NCI-H345 (cell line): ENCODE data around the gene CTDSP1.

Experiments
- DNase-seq: peaks from one replicate; lab custom pipeline; 2025; lab: John Stamatoyannopoulos, UW

The CTDSP1 gene

DNA sequence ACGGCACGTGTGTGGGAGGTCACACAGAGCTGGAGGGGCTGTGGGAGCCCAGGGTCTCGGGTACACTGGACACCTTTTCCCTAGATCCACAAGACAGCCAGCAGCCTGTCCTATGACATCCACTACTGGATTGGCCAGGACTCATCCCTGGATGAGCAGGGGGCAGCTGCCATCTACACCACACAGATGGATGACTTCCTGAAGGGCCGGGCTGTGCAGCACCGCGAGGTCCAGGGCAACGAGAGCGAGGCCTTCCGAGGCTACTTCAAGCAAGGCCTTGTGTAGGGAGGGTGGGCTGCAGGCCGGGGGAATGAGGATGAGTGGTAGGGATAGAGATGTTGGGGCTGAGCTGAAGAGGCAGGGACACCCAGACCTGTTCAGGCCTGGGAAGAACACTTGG, 25.9 kb downstream of the CTDSP1 start:
- DNase-seq, result no peak

DNA sequence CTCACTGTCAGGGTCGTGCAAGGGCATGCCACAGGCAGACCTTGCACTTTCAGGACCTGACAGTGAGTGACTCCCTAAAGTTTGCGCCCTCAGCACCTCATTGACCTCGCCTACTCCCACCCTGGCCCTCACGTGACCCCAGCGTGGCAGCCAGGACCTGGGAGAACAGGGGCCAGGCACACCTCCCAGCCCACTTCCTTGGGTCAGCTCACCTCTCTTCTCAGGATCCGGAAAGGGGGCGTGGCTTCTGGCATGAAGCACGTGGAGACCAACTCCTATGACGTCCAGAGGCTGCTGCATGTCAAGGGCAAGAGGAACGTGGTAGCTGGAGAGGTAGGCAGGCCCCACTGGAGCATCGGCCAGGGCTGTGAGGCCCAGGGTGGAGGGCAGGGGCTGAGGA, 28.1 kb downstream of the CTDSP1 start:
- DNase-seq, result no peak

DNA sequence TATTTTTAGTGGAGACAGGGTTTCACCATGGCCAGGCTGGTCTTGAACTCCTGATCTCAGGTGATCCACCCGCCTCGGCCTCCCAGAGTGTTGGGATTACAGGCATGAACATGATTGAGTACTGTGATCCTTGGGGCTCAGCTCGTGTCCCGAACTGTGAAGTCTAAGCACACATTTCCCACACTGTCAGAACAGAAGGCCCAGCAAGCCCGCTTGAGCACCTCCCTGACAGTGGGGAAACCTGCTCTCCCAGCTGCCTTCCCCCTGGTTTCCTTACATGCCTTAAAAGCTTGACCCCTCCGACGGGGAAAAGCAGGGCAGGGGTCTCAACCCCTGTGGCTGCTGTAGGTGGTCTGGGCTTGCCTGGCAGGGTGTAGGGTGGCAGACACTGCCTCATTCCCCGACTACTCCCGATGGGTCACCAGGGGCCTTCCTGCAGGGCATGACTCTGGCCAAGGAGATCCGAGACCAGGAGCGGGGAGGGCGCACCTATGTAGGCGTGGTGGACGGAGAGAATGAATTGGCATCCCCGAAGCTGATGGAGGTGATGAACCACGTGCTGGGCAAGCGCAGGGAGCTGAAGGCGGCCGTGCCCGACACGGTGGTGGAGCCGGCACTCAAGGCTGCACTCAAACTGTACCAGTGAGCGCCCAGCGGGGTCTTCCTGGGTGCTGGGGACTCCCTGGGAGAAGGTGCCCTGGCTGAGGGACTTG, 29.3 kb downstream of the CTDSP1 start:
- no peak for DNase-seq

DNA sequence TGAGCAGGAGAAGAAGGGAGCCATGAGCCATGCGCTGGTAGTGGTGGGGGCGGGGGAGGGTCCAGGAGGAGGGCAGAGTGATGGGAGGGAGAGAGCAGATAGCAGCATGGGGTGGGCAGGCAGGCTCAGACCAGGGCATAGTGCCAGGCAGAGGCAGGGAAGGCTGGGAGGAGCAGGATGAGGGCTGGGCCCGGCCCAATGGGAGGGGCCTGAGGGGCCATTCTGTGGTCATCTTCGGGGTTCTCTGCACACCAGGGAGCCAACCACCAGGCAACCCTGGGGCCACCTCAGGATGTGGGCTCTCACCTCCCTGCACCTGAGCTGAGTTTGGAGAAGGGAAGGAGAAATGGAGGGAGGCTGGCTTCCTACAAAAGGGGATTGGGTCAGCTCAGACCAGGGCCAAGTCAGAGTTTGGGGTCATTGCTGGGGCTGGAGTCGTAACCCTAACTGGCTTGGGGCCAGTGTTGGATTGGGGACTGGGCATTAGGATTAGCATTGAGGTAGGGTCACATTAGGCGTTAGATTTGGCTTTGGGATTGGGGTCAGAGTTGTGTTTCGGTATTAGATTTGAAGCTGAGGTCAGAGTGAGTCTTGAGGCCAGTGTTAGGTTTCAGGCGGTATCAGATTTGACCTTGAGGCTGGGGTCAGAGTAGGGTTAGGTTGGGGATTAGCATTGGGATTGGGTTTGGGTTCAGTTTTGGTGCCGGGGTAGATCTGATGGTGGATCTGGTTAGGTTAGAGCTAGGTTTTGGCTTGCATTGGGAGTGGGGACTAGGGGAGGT, 30.4 kb downstream of the CTDSP1 start:
- DNase-seq, result no peak

DNA sequence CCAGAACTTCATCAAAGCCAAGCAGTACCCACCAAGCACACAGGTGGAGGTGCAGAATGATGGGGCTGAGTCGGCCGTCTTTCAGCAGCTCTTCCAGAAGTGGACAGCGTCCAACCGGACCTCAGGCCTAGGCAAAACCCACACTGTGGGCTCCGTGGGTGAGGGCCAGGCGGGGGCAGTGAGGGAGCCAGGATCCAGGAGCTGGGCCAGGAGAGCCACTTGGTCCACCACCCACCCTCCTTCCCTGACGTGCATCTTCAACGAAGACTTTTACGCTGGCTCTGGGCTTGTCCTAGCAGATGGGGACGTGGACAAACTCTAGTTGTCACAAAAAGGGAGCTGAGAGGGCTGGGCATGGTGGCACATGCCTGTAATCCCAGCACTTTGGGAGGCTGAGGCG, 31.1 kb downstream of the CTDSP1 start:
- DNase-seq, result no peak

DNA sequence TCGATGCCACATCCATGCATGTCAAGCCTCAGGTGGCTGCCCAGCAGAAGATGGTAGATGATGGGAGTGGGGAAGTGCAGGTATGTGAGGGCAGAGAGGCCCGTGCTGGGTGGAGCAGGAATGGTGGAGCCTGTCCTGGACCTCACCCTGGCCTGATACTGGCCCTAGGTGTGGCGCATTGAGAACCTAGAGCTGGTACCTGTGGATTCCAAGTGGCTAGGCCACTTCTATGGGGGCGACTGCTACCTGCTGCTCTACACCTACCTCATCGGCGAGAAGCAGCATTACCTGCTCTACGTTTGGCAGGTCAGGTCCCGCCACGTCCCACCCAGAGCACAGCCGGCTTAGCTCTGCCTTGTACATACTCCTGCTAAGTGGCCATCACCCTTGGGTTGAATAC, 32.2 kb downstream of the CTDSP1 start:
- no peak for DNase-seq

DNA sequence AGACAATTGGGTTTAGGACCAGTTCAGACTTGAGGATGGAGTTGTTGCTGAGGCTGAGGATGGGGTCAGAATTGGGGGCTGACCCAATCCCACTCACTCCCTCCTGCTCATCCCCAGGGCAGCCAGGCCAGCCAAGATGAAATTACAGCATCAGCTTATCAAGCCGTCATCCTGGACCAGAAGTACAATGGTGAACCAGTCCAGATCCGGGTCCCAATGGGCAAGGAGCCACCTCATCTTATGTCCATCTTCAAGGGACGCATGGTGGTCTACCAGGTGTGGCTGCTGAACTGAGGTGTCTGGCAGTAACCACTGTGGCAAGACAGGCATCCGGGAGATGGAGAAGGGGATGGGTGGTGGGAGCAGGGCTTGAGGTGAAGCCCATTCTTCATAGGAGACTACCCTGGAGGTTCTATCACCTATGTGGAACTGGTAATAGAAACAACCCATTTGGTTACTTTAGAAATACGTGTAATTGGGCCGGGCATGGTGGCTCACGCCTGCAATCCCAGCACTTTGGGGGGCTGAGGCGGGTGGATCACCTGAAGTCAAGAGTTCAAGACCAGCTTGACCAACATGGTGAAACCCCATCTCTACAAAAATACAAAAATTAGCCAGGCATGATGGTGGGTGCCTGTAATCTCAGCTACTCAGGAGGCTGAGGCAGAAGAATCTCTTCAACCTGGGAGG, 33.2 kb downstream of the CTDSP1 start:
- DNase-seq, result no peak

DNA sequence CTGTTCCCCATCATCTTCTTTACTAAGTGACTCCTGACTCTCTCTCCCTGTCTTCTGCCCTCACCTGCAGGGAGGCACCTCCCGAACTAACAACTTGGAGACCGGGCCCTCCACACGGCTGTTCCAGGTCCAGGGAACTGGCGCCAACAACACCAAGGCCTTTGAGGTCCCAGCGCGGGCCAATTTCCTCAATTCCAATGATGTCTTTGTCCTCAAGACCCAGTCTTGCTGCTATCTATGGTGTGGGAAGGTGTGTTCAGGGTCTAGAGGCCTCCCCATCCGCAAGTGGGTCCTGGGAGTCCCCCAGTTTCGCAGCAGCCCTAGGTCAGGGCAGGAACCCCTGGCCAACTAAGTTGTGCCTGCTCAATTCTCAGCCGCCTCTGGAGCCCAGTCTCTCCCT, 34.8 kb downstream of the CTDSP1 start:
- no peak for DNase-seq

DNA sequence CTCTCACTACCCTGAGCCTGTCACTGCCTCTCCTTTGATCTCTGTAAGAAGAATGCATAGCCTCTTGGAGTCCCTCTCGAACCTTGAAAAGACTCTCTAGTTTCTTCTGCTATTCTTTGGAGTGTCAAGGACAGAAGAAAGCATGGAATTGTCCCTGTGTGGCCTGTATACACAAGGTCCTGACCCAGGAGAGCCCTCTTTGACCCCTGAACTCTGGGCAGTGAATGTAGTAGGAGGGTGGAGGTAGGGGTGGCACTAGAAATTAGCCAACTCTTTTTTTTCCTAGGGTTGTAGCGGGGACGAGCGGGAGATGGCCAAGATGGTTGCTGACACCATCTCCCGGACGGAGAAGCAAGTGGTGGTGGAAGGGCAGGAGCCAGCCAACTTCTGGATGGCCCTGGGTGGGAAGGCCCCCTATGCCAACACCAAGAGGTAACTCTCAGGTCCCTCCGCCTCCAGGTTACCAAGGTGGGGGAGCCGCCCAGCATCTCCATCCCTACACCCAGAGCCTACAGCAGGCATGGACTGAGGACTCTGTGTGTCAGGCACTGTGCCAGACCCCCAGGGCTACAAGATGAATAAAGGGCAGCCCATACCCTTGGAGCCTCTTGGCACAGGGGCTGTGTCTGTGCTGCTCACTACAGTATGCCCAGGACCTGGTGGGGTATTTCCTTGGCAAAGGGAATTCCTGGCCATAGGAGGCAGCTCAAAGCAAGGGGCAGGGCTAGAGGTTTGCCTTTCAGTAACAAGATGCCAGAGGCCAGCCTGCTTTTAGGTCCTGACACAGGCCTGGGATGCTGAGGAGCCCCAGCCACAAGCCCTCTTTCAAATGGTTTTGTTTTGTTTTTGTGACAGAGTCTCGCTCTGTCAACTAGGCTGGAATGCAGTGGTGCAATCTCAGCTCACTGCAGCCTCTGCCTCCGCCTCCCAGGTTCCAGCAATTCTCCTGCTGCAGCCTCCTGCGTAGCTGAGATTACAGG, 35.6 kb downstream of the CTDSP1 start:
- no peak for DNase-seq

DNA sequence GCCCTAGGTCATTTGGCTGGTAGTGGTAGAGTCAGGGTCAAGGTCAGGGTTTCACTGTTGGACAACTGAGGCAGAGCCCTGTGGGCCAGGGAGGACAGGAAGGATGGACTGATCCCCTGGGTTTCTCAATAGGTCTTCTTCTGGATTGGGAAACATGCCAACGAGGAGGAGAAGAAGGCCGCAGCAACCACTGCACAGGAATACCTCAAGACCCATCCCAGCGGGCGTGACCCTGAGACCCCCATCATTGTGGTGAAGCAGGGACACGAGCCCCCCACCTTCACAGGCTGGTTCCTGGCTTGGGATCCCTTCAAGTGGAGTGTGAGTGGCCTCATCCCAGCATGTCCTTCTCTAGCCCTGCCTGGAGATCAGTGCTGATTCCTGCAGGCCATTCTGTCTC, 37.3 kb downstream of the CTDSP1 start:
- no peak for DNase-seq

DNA sequence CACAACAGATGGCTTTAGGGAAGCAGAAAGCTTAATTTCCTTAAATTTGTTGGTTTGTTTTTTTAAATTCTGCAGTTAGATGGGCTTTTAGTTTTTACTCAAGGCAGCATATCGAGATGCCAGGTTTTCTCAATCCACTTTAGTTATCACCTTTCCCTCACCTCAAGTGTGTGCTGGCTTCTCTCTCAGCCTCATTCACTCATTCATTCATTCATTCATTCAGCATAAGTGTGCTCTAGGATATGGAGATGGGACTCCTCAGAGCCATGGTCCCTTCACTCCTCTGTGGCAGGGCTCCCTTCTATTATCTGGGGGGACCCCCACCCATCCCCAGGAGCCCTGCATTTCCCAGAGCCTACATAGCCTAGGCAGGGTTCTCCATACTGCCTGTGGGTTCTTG, 38.3 kb downstream of the CTDSP1 start:
- DNase-seq, result no peak

DNA sequence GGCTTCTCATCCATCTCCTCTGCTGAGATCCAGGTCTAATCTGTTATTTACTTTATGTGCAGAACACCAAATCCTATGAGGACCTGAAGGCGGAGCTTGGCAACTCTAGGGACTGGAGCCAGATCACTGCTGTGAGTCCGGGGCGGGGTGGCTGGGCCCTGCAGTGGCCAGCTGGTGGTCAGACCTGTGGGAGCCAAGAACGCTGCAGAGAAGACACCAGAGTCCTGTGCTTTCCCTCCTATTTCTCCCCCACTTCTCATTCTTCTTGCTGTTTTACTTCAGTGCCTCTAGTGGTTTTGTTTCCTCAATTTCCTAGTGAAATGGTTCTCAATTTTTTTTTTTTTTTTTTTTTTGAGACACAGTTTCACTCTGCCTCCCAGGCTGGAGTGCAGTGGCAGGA, 38.9 kb downstream of the CTDSP1 start:
- no peak for DNase-seq

DNA sequence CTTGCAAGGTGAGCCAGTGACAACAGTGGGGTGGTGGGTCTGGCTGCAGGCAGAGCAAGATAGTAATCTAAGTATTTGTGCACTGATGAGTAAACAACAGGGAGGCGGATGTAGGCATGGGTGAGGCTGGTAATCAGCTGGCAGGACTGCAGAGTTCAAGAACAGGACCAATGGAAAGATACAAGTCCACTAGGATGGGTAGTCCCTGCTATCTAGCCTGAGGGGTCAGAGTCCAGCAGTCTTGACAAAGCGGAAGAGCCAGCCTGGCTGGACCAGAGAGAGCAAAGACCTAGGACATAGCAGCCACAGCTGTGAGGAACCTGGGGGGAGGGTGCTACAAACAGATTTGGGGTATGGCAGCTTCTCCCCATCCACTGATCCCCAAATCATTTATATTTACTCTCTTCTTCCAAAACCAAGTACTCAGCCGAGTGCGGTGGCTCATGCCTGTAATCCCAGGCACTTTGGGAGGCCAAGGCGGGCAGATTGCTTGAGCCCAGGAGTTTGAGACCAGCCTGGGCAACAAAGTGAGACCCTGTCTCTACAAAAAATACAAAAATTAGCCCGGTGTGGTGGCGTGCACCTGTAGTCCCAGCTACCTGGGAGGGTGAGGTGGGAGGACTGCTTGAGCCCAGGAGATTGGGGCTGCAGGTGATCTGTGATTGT, 45.2 kb downstream of the CTDSP1 start:
- DNase-seq, result no peak

DNA sequence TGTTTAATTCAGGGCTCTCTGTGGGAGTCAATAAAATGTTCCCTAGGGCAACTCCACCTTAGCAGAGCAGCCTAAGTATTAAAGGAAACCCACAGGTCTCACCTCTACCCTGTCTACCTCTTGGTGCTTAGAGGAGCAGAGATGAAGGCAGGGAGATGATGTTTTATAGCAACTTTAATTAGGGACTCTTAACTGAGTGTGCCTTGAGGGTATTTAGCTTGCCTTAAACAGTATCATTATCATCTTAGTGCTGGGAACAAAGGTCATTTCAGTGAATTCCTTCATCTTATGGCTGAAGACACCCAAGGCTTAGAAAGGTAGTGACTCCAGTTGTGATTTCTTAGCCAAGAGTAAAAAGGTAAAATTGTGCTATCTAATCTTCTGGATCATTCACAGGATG, 45.9 kb downstream of the CTDSP1 start:
- DNase-seq, result no peak

DNA sequence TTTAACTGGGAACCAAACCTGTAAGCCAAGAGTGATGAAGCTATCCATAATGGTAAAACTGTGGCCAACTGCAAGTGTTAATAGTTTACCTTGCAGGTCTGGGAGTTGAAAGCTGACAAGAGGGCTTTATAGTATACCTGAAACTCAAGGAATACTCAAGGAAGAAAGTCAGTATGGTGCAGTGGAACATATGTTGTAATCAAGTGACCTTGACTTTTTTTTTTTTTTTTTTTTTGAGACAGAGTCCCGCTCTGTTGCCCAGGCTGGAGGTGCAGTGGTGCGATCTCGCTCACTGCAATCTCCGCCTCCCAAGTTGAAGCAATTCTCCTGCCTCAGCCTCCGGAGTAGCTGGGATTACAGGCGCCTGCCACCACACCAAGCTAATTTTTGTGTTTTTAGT, 46.9 kb downstream of the CTDSP1 start:
- DNase-seq, result no peak

DNA sequence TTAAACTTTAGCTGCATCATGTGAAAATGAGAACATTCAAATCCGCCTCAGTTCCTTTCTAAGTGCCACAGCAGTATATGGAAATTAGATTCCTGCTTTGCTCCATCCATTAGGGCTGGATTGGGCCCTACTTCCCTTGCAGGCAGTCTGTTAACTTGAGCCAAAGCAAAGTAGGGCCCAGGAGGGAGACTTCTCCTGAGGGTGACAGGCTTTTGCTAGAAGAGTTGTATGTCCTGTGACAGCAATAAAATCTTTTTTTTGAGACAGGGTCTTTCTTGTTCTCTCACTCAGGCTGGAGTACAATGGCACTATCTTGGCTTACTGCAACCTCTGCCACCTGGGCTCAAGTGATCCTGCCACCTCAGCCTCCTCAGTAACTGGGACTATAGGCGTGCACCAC, 47.4 kb downstream of the CTDSP1 start:
- DNase-seq, result no peak

DNA sequence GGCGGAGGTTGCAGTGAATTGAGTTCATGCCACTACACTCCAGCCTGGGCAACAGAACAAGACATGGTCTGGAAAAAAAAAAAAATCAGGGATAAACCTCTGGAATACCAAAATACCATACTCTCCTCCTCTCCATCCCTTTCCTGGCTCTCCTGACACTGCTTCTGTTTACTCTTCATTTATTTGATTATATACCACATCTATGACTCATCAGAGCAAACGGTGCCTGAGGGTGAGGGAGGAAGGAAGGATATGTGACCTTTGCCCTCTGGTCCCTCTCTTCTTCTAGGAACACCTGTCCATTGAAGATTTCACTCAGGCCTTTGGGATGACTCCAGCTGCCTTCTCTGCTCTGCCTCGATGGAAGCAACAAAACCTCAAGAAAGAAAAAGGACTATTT, 49.3 kb downstream of the CTDSP1 start:
- no peak for DNase-seq

DNA sequence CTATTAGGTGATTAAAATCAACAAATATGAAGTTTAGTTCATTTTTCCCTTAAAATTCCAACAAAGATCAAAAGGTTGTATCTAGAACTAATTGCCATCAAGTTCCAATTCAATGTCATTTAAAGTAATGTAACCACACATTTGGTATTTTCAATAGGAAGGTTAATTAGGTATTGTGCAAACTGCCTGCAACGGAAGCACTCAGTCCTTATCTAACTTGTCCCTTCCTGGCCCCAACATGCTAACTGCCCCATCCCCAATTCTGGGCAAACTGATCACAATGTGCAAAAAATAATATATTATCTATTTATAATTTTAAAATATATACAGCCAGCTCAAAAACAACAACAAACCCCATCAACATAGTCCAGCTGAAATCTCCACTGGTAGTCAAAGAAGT, 52.4 kb downstream of the CTDSP1 start:
- DNase-seq, result no peak
